HG03457 (cell line): ENCODE measurements around the gene REEP3.
"Not testable (repeated sequence)": the region's sequence is repeated elsewhere in the genome, so short reads cannot be mapped to it uniquely, and the experiment has no call there.

Source experiments
- ATAC-seq: cut with Tn5 transposase; IDR thresholded peaks from one replicate; pipeline ENCODE4 v1.9.1; 2021; ENCODE audit warnings: moderate number of reproducible peaks; ENCODE audit not compliant: unreplicated experiment

Gene REEP3

DNA sequence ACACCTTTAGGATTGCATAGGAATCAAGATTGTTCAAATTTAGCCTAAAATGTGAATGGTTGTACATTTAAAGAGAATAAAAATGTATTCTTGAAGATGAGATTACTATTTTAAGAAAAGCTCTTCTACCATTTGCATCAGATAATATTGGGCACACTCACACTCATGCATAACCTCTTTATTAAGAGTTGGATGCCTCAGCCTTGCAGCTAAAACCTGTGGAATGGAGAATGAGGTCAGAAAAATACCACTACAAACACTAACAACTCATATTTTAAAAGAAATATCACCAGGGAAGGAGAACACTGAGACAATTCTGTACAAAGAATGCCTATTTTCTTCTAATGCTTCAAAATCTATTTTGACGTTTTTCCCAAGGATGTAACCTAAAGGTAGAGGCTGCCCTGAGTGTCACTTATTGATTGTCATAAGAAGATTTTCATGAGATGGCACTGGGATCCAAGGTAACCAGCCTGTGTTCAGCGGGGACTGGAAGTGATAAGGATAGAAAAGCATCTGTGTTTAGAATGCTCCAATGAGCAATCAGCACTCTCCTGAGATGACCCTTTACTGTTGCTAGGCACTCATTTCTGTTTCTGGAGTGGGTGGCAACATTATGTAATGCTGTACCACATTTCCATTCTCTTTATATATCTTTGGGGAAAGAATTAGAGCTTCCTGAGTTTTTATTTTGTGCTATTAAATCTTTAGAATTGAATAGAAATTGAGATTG, 26.6 kb downstream of the REEP3 start:
- ATAC-seq = no peak

- no peak for ATAC-seq
These were observed 27.7 kb downstream of the REEP3 start for GRCh38 chr10:63548860-63549259.

DNA sequence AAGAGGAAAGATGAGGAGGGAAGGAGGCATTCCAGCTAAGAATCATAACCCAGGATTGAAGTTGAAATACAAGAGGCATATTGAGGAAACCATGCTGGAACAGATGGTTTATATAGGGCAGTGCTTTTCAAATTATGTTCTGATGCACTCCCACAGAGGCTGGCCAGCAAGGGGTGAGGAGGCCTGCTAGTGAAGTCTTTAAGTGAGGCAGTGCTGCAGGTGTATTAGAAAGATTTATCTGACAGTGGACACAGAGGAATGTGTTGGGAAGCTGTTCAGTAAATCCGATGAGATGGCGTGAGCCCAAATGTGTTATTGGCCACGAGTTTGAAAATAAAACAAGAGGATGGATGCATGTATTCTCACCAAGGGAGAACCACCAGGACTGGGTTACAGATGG, 28.6 kb downstream of the REEP3 start:
- no peak for ATAC-seq

- no peak for ATAC-seq
These were observed 31.8 kb downstream of the REEP3 start for GRCh38 chr10:63553031-63553430.

GRCh38 chr10:63553473-63553872, 32.3 kb downstream of the REEP3 start:
- ATAC-seq = no peak

DNA sequence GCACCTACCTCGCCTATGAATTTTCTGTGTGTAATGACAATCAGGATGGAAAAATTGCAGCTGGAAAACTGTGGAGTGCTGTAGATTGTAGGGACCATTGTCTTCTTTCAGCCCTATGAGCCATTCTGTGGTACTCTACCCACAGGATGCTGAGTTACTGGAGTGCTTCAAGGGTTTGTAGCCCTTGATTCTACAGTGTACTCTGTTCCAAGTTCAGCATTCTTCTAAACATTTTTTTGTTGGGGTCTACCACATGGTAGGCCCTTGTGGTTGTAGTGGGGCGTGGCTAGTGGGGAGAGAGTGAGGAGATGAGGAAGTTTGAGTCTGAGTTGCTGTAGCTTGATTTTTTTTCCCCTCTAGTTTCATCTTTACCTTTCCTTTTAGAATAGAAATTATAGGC, 33.5 kb downstream of the REEP3 start:
- no peak for ATAC-seq

- ATAC-seq = no peak
These were observed 34.1 kb downstream of the REEP3 start for GRCh38 chr10:63555330-63555729.

GRCh38 chr10:63558132-63558784, 37.1 kb downstream of the REEP3 start:
- no peak for ATAC-seq

GRCh38 chr10:63561341-63561740, 40.1 kb downstream of the REEP3 start:
- no peak for ATAC-seq

- no peak for ATAC-seq
These were observed 41.2 kb downstream of the REEP3 start for GRCh38 chr10:63562391-63562790.

DNA sequence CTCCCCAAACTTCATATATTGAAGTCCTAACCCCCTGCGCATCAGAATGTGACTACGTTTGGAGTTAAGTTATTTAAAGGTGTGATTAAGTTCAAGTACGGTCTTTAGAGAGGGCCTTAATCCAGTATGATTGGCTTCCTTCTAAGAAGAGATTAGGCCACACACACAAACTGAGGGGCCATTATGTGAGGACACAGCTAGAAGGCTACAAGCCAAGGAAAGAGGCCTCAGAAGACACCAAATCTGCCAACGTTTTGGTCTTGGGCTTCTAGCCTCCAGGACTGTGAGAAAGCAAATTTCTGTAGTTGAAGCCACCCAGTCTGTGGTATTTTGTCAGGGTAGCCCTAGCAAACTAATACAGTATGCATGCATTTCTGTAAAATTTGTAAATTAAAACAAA, 41.7 kb downstream of the REEP3 start:
- ATAC-seq = no peak

DNA sequence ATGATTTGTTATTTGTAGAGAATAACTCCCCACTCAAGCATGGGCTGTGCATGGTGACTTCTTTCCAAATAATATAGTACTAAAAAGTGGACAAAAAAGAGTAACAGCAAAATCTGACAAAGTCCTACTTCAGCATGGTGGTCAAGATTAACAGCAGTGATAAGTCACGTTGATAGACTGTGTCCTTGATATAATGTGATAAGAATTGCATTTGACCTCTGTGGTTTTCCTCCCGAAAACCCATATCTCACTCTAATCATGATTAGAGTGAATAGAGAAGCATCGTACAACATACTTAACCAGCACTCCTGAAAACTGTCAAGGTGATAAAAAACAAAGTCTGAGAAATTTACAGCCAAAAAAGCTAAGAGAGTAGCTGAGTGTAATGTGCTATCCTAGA, 42.4 kb downstream of the REEP3 start:
- no peak for ATAC-seq

GRCh38 chr10:63564731-63565130, 43.5 kb downstream of the REEP3 start:
- not testable (repeated sequence) for ATAC-seq

- ATAC-seq = no peak
These were observed 52.0 kb downstream of the REEP3 start for GRCh38 chr10:63573068-63573697.

GRCh38 chr10:63574011-63574410, 52.8 kb downstream of the REEP3 start:
- ATAC-seq = no peak

DNA sequence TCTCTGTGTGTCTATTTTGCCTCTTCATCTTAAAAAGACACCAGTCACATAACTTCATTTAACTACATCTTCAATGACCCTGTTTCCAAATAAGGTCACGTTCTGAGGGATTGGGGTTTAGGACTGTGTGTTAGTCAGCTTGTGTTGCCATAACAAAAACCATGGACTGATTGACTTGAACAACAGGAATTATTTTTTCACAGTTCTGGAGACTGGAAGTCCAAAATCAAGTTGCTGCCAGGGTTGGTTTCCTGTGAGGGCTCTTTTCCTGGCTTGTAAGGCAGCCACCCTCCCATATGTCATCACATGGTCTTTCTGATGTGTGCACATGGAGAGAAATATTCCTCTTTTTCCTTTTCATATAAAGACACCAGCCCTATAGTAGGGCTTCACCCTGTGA, 55.3 kb downstream of the REEP3 start:
- ATAC-seq = no peak

DNA sequence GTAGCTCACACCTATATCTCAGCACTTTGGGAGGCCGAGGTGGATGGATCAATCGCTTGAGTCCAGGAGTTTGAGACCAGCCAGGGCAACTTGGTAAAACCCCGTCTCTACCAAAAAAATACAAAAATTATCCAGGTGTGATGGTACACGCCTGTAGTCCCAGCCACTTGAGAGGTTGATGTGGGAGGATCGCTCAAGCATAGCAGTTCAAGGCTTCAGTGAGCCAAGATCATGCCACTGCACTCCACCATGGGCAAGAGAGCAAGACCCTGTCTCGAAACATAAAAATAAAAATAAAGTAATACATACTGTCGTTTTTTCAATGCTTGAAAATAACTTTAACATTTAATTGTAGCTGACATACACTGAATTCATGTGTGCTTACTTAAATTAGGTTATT, 57.3 kb downstream of the REEP3 start:
- no peak for ATAC-seq

GRCh38 chr10:63579371-63580014, 58.3 kb downstream of the REEP3 start:
- ATAC-seq = no peak

- ATAC-seq = no peak
These were observed 61.5 kb downstream of the REEP3 start for GRCh38 chr10:63582690-63583089.

DNA sequence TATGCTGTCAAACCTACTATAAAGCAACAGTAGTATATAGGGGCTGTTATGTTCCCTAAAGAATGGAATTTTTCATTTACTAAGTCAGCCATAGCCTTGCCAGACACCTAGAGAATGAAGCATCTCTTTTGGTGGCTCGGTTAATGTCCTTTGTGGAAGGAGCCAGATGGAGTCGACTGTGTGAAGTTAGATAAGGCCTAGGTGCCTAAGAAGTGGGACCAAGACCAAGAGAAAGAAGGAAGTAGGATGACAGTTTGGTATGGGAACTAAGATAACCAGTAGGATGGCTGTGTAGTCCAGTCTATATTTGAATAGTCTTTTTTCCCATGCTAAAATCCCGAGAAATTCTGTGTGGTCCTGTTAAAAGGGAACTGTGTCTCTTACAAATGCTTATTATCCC, 62.2 kb downstream of the REEP3 start:
- no peak for ATAC-seq

DNA sequence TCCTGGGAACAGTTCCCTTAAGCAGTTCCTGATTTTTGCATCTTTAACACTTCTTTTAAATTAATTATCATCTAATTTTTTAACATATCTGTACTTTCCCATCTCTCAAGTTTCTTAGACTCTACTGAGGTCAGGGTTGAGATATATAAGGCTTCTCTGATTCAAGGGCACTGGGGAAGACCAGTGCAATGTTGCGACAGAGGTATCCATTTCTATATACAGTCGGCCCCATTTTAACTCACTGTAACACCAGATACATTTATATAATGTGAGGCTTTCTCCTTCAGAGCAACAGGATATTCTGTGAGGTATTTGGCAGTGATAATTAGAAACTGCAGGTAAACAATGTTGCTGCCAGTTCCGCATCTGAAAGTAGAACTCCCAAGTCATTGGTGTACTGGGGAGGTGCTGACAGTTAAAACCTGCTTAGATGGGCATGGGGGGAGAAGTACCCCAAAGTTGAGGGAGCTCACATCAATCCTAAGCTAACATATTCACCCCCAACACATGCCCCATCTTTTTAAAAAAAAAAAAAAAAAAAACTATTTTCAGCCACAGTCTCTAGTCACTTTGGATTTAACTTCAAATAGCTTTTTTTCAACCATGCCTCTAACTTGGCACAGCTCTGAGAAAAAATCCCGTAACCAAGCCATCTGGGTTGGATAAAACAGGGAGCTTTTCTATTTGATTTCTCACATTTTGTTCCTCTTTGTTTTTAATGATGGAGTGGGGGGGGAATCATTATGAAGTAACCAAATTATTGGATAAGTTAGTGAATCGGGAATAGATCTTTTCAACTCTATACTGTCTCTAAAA, 62.9 kb downstream of the REEP3 start:
- ATAC-seq = no peak
